Activated CD8-positive, alpha-beta memory T cell treated with anti-CD3 and anti-CD28 coated beads, Interleukin-2, amount 50 U/mL, for 4 hours (primary cell): Measurements from ENCODE around the gene MNT.

Experiments used
- DNase-seq: peaks from one replicate; pipeline ENCODE4 v3.0.0-alpha.2; 2020

The MNT gene

GRCh38 chr17:2362416-2362815, 38.4 kb downstream of the MNT start:
- no peak for DNase-seq

- DNase-seq, result no peak
Measured at GRCh38 chr17:2362016-2362415, 38.8 kb downstream of the MNT start.

GRCh38 chr17:2361010-2361760, 39.7 kb downstream of the MNT start:
- DNase-seq, result no peak

DNA sequence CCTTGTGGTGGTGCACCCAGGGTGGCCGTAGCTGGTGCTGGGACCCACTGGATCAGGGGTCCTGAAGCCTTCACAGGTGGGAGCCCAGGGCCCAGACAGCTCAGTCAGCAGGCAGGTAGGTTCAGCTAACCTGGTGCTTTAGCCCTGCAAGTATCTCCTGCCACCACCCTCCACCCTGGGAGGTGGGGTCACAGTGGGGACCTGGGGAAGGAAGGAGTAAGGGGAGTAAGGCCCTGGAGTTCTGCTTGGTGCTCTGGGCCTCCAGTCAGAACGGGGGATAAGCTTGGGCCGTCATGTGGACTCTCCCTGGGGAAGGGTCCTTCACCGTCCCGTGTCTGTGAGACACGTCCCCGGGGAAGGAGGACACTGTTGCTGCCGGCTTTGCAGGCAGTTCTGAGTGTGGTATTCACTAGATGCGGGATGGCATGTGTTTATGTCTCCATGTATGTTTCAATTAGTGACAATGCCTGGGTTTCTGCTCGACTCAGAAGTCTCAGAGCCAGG, 42.9 kb downstream of the MNT start:
- DNase-seq, result no peak

DNA sequence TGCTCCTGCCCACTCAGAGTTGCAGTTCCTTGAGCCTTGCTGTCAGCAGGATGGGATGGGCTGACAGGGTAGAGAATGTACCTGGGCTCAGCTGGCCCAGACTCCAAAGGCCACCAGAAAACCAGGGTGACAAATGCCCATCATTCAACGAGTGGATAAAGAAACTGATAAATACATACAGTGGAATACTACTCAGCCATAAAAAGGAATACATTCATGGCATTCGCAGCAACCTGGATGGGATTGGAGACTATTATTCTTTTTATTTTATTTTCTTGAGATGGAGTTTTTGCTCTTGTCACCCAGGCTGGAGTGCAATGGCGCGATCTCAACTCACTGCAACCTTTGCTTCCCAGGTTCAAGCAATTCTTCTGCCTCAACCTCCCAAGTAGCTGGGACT, 43.6 kb downstream of the MNT start:
- no peak for DNase-seq

DNA sequence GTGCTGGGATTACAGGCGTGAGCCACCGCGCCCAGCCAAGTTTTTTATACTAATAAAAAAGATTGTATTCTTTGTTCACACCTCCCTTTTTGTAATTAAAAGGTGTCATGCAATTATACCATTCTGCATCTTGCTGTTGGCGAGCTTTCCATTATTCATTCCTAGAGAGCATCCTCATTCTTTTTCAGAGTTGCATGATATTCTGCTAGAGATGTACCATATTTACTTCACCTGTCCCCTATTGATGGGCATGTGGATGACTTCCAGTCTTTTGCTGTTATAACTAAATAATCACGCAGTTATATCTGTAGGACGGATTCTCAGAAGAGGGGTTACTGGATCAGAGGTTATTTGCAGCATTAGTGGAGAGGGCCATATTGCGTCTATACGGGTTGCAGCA, 46.5 kb downstream of the MNT start:
- DNase-seq, result no peak

GRCh38 chr17:2351269-2351668, 49.6 kb downstream of the MNT start:
- DNase-seq, result no peak

GRCh38 chr17:2347805-2348685, 52.8 kb downstream of the MNT start:
- no peak for DNase-seq

DNA sequence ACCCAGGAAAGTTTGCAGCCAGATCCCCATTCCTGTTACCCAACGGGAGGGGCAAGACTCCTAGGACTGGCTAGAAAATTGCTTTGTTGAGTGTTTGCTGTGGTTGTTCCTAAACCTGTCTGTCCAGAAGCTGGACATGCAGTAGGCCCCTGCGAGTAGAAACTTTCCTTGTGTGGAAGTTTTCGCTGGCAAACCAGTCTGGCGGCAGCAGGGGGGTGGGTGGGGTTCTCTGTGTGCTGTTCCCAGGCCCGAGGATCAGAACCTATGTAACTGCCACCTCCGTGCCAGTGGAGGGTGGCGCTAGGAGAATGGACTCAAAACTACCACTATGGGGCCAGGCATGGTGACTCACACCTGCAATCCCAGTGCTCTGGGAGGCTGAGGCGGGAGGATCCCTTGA, 54.4 kb downstream of the MNT start:
- DNase-seq, result no peak

GRCh38 chr17:2344528-2344927, 56.3 kb downstream of the MNT start:
- no peak for DNase-seq

GRCh38 chr17:2343421-2343820, 57.4 kb downstream of the MNT start:
- peak; percentile 71 for DNase-seq

DNA sequence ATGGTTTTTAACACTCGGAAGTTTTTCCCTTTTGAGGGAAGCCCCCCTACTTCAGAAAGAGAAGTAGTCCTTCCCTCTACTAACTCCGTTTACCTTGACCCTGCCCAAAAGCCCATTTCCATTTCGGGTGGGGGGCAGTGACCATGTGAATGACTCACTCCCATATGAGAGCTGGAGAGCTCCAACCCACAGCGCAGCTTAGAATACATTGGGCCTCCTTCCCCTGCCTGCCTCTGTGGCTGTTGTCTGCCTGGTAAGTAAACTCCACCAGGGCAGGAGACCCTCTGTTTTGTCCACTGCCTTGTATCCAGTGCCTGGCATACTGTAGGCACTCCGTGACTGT, 62.6 kb downstream of the MNT start:
- DNase-seq, result no peak

DNA sequence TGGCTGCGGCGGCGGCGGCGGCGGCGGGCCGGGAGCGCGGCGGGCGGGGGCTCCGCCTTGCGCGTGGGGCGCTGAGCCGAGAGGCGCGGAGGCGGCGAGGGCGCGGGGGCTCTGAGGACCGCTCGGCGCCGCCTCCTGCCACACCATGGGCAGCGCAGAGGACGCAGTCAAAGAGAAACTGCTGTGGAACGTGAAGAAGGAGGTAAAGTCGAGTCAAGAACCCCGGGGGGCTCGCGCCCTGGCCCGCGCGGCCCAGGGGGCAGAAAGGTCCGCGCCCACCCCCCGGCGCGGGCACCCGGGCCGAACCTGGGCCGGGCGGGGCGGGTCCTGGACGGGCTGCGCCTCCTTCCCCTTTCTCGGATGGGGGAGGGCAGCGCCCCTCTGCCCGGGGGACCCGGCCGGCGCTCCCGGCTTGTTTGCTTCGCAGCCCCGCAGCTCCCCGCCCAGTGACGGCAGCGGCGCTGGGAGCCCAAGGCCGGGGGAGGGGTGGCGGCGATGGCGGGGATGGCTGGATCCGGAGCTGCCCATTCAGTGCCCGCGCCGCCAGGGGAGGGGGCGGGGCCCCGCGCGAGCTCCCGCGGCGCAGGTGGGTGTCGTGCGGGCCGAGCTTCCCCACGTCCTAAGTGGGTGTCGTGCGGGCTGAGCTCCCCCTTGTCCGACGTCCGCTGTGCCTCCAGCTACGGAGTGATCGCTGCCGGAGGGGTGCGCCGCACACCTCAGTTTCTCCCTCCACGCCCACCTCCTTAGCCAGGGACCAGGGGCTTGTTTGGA, 63.1 kb downstream of the MNT start:
- peak; percentile 52 for DNase-seq

GRCh38 chr17:2336852-2337543, 63.9 kb downstream of the MNT start, which contains the start of gene SGSM2:
Gene SGSM2 (plus strand): TSS chr17:2337501. CDS start chr17:2337689, 188 bp downstream.
- DNase-seq, result peak; percentile 76

DNA sequence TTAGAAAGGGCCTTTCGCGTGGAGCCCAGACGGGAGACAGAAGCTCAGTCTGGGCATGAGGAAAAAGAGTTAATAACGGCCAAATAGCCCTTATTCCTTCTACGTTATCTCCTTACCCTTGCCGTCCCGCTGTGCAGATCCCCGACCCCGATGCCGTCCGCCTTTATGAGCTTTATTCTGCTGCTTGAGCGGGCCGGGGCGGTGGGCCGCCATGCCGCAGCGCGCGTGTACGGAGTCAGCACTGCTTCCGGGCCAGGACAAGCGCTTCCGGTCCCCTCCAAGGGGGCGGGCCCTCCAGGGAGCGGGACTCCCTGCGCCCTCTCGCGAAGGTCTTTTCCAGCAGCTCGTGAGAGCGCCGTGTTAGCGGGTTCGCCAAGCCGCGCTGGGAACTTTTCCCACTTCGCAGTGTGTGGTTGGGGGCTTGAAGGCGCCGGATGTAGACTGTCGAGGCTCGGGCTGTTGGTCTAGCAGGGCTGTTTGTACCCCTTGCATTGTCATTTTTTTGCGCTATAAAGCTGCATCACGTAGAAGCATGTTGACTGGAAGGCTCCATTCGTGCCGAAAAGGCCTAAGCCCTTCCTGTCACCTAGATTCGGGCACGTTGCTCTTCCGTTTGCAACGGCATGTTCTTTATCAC, 64.5 kb downstream of the MNT start, which contains the start of gene TSR1:
TSS of gene TSR1 (minus strand) at position 243 of the 637 bp plus-strand sequence. CDS start at position 213, 30 bp downstream.
- DNase-seq, result peak; percentile 88

- peak; percentile 24 for DNase-seq
Measured at GRCh38 chr17:2335726-2336214, 65.1 kb downstream of the MNT start.
